ENCODE measurements around the gene KAT7.

KAT7 gene

GRCh38 chr17:49873466-49873865 is 85.0 kb downstream of the KAT7 start:
- no peak for DNase-seq

- DNase-seq = no peak
These were observed 85.4 kb downstream of the KAT7 start for GRCh38 chr17:49873926-49874325.

GRCh38 chr17:49874911-49875310 is 86.4 kb downstream of the KAT7 start:
- no peak for DNase-seq

GRCh38 chr17:49875685-49876084 is 87.2 kb downstream of the KAT7 start:
- DNase-seq = no peak

- DNase-seq = no peak
These were observed 90.7 kb downstream of the KAT7 start for GRCh38 chr17:49878931-49879904.

GRCh38 chr17:49880291-49881053 is 92.0 kb downstream of the KAT7 start:
- DNase-seq = peak; percentile 44 to 67

- no peak for DNase-seq
These were observed 92.5 kb downstream of the KAT7 start for GRCh38 chr17:49881054-49881402.

GRCh38 chr17:49882434-49882833 is 94.0 kb downstream of the KAT7 start:
- DNase-seq = no peak
